Cardiac muscle cell (in vitro differentiated cells and primary cell): ENCODE measurements around the gene SHPK. TPM values are rescaled to one million over a fixed set of nuclear protein-coding genes. Genes with fewer than 3 reads are reported as not detected.
"Not testable (repeated sequence)": the region's sequence is repeated elsewhere in the genome, so short reads cannot be mapped to it uniquely, and the experiment has no call there.

Source experiments
- DNase-seq, 2 donors: peaks; one replicate each; pipeline versions ENCODE4 v3.0.0 to v3.0.0-alpha.2; 2010 to 2017; ENCODE audit warnings: low read depth in 1 of 2, low spot score in 1 of 2
- H3K27ac ChIP-seq: fragments of 200-600 bp; sonication (generic); 2 replicates; pipeline ENCODE4 v1.5.1; 2016
- H3K27me3 ChIP-seq: fragments of 200-600 bp; sonication (generic); 2 replicates; pipeline ENCODE4 v1.6.0; 2016; ENCODE audit warnings: control low read depth
- H3K36me3 ChIP-seq: fragments of 200-600 bp; sonication (generic); 2 replicates; pipeline ENCODE4 v1.5.1; 2016; ENCODE audit warnings: control low read depth
- H3K4me1 ChIP-seq: fragments of 200-600 bp; sonication (generic); 2 replicates; pipeline ENCODE4 v1.8.1; 2017; ENCODE audit warnings: low read depth, mild to moderate bottlenecking, mixed run types
- H3K4me3 ChIP-seq: fragments of 200-600 bp; sonication (generic); 2 replicates; pipeline ENCODE4 v1.5.1; 2016; ENCODE audit warnings: mild to moderate bottlenecking
- H3K9me3 ChIP-seq: fragments of 200-600 bp; sonication (generic); 2 replicates; pipeline ENCODE4 v1.5.1; 2017; ENCODE audit warnings: low read depth, mild to moderate bottlenecking, control low read depth
- polyA plus RNA-seq: library from polyadenylated mRNA; unstranded; fragments of >200 nt; fragmentation: Nextera tagmentation; extraction: Ambion mirVana; gene quantifications from 2 replicates; pipeline ENCODE4 v1.2.1, GENCODE V29; 2016
- total RNA-seq: library from RNA; depleted of rRNA; stranded (reverse); fragments of >200 nt; gene quantifications from 2 replicates; pipeline ENCODE4 v1.2.3, GENCODE V29; 2016
- TF ChIP-seq, protein P1 (sequence below): IDR thresholded peaks from 2 replicates; pipeline ENCODE4 v1.5.1; 2012; ENCODE audit warnings: low read depth, mild to moderate bottlenecking, low read length

SHPK gene
- total and polyA plus RNA-seq, 2 experiments from 2014 or later = 3.6 to 8.8 TPM

DNA sequence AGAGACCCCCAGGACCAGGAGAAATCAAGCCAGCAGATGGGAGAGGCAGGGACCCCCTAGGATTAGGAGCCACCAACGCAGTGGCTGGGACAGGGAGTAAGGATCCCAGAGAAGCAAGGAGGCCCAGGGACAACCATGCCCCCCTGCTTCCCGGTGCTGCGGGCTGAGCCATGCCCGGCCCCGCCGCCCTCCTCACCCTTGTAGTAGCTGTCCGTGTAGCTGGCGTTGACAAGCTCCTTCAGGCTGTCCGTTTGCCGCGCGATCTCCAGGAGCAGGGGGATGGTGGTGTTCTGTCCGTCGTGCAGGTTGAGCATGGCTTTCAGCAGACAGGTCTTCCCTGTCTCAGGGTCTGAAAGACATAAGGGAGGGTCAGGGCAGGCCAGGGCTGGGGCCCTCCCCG lies 45.3 kb downstream of the SHPK start:
- H3K27ac ChIP-seq = peak overlapping the region; percentile 50
- peaks cover 27% of the 10 kb centered on the region for H3K4me1 ChIP-seq
- no peaks in the 10 kb centered on the region for H3K27me3 ChIP-seq
- no peak overlapping the region for H3K4me3 ChIP-seq
- peak in 1 of 2 donors; percentile 85 for DNase-seq
- TF ChIP-seq, protein P1, sequence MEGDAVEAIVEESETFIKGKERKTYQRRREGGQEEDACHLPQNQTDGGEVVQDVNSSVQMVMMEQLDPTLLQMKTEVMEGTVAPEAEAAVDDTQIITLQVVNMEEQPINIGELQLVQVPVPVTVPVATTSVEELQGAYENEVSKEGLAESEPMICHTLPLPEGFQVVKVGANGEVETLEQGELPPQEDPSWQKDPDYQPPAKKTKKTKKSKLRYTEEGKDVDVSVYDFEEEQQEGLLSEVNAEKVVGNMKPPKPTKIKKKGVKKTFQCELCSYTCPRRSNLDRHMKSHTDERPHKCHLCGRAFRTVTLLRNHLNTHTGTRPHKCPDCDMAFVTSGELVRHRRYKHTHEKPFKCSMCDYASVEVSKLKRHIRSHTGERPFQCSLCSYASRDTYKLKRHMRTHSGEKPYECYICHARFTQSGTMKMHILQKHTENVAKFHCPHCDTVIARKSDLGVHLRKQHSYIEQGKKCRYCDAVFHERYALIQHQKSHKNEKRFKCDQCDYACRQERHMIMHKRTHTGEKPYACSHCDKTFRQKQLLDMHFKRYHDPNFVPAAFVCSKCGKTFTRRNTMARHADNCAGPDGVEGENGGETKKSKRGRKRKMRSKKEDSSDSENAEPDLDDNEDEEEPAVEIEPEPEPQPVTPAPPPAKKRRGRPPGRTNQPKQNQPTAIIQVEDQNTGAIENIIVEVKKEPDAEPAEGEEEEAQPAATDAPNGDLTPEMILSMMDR = no peak
- H3K9me3 ChIP-seq = no peaks in the 10 kb centered on the region
- peaks cover 18% of the 10 kb centered on the region for H3K36me3 ChIP-seq

DNA sequence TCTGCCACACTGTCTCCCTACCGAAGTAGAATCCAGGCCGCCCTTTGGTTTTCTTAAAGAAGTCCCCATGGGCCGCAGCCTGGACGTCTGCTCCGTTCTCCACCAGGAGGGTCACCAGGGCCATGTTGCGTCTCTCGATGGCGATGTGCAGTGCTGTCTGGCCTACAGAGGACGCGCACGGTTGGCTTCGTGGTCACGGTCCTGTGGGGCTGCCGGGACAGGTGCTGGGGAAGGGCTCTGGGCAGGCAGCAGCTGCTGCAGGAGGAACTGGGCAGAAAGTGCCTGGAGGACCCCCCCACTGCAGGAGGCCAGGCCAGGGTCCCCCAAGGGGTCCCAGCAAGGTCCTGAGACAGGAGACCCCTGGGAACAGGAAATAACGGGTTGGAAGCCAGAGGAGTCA lies 45.8 kb downstream of the SHPK start:
- peaks cover 27% of the 10 kb centered on the region for H3K4me1 ChIP-seq
- no peaks in the 10 kb centered on the region for H3K27me3 ChIP-seq
- peak overlapping the region; percentile 50 for H3K27ac ChIP-seq
- H3K4me3 ChIP-seq = no peak overlapping the region
- H3K9me3 ChIP-seq = no peaks in the 10 kb centered on the region
- peaks cover 18% of the 10 kb centered on the region for H3K36me3 ChIP-seq
- TF ChIP-seq, protein P1 = no peak
- no peak for DNase-seq

DNA sequence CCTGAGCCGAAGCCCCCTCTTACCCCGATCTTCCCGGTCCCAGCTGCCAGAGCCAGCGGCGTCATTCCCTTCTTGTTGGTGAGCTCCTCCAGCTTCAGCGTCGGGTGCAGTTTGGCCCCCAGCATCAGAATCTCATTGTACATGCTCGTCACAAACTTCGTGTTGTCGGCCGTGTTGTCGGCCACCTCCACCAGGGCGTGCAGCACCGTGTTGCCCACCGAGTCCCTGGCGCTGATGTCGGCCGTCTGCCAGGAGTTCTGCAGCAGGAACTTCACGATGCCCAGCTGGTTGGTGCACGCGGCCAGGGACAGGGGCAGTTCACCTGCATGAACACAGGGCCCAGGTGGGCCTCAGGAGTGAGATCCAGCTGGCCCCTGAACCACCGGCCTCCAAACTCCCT lies 46.3 kb downstream of the SHPK start:
- TF ChIP-seq, protein P1 = no peak
- Histone ChIP-seq H3K36me3 (peaks cover 19% of the 10 kb centered on the region), H3K27ac (no peak overlapping the region), H3K9me3 (no peaks in the 10 kb centered on the region), H3K4me1 (peaks cover 27% of the 10 kb centered on the region), H3K27me3 (no peaks in the 10 kb centered on the region), H3K4me3 (no peak overlapping the region)
- DNase-seq = no peak

DNA sequence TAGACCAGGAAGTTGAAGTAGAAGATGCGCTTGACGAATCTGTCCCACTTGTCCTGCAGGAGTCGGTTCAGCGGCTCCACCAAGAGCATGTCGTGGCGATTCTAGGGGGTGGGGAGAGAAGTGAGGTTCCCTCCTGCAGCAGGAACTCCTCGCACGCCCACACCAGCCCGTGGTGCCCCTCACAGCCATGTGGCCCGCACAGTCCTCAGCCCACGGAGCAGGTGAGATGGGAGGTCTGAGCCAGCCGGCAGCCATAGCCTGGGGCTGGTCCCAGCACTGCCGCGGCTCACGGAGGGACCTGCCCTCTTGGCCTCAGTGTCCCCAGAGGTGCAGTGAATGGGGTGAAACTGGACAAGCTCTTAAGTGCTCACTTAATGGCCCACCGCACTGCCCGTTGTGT lies 50.2 kb downstream of the SHPK start:
- Histone ChIP-seq H3K4me3 (no peak overlapping the region), H3K27ac (no peak overlapping the region), H3K4me1 (peaks cover 8% of the 10 kb centered on the region), H3K27me3 (no peaks in the 10 kb centered on the region), H3K9me3 (no peaks in the 10 kb centered on the region), H3K36me3 (peaks cover 22% of the 10 kb centered on the region)
- TF ChIP-seq, protein P1 = no peak
- no peak for DNase-seq

DNA sequence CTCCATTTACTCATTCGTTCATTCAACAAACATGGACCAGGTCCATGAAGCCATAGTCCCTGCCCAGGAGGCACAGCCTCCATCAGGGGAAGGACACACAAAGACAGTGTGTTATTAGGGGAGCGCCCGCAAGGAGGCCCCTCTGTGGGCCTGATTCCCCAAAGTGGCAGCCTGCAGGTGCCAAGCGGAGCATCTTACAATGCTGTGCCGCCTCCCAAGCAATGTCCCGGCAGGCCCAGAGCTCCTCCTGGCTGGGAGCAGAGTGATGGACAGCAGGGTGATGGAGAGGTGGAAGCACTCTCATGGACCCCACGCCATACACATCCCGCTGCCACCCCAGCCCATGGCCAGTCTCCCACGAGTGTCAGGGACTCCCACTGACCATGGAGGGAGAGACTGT lies 52.6 kb downstream of the SHPK start:
- Histone ChIP-seq H3K27me3 (no peaks in the 10 kb centered on the region), H3K9me3 (no peaks in the 10 kb centered on the region), H3K4me3 (no peak overlapping the region), H3K4me1 (no peaks in the 10 kb centered on the region), H3K36me3 (peaks cover 19% of the 10 kb centered on the region), H3K27ac (no peak overlapping the region)
- TF ChIP-seq, protein P1 = no peak
- DNase-seq = no peak

DNA sequence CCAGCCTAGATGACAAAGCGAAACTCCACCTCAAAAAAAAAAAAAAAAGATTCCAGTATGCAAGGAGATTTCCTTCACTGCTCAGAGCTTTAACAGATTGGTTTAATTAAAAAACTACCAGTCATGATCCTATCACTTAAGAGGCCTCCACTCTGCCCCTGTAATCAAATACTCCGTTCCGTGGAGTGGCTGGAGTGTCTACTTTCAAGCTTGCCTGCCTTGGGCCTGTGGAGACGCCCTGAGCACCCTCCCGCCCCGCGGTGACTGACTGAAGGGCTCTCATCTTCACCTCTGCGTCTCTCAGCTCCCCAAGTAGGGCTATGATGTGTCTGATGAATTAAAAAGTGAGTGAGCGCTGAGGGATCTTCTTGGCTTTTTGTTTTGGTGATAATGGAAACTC lies 53.1 kb downstream of the SHPK start:
- no peaks in the 10 kb centered on the region for H3K4me1 ChIP-seq
- DNase-seq = no peak
- no peaks in the 10 kb centered on the region for H3K27me3 ChIP-seq
- no peak overlapping the region for H3K4me3 ChIP-seq
- no peaks in the 10 kb centered on the region for H3K9me3 ChIP-seq
- peaks cover 18% of the 10 kb centered on the region for H3K36me3 ChIP-seq
- no peak overlapping the region for H3K27ac ChIP-seq
- TF ChIP-seq, protein P1 = no peak

DNA sequence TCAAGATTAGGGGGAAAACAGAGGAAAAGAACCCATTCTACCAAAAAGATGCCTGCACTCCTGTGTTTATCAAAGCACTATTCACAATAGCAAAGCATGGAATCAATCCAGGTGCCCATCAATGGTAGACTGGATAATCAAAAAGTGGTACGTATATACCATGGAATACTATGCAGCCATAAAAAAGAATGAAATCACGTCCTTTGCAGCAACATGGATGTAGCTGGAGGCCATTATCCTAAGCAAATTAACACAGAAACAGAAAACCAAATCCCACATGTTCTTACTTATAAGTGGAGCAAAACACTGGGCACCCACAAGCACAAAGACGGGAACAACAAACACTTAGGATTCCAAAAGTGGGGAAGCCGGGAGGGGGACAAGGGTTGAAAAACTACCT lies 57.4 kb downstream of the SHPK start:
- not testable (repeated sequence) for H3K4me3 ChIP-seq, H3K4me1 ChIP-seq, H3K27ac ChIP-seq, H3K27me3 ChIP-seq, DNase-seq, H3K9me3 ChIP-seq
- H3K36me3 ChIP-seq = peaks cover 13% of the 10 kb centered on the region
